Skeletal muscle cell (primary cell): ENCODE measurements around the gene RRAGD.
"Not testable (repeated sequence)": the region's sequence is repeated elsewhere in the genome, so short reads cannot be mapped to it uniquely, and the experiment has no call there.

Source experiments
- DNase-seq: peaks from one replicate; pipeline ENCODE4 v3.0.0-alpha.2; 2010; ENCODE audit warnings: low read depth
- H3K4me3 ChIP-seq: 2 replicates; pipeline ENCODE4 v1.5.1; 2011; ENCODE audit warnings: low read depth, mild to moderate bottlenecking, control low read depth, low read length, moderate library complexity

RRAGD gene

GRCh38 chr6:89414215-89414614, 2.1 kb upstream of the RRAGD start:
- no peak for DNase-seq
- no peak overlapping the region for H3K4me3 ChIP-seq

- no peak overlapping the region for H3K4me3 ChIP-seq
- DNase-seq: no peak
Measured at GRCh38 chr6:89413006-89413400, 930 bp upstream of the RRAGD start.

GRCh38 chr6:89411145-89412070, 665 bp downstream of the RRAGD start:
- DNase-seq: no peak
- peak overlapping the region; percentile 54 for H3K4me3 ChIP-seq

GRCh38 chr6:89410788-89411144, 1.3 kb downstream of the RRAGD start:
- DNase-seq: no peak
- H3K4me3 ChIP-seq: peak overlapping the region; percentile 54

GRCh38 chr6:89410231-89410761, 1.8 kb downstream of the RRAGD start:
- H3K4me3 ChIP-seq: no peak overlapping the region
- DNase-seq: no peak

- no peak for DNase-seq
Measured at GRCh38 chr6:89409461-89410035, 2.5 kb downstream of the RRAGD start.

GRCh38 chr6:89406141-89406540, 5.9 kb downstream of the RRAGD start:
- no peak overlapping the region for H3K4me3 ChIP-seq

More at GRCh38 chr6:89409461-89410035, 2.5 kb downstream of the RRAGD start:
- H3K4me3 ChIP-seq: no peak overlapping the region

GRCh38 chr6:89404512-89404911, 7.6 kb downstream of the RRAGD start:
- no peak overlapping the region for H3K4me3 ChIP-seq
- no peak for DNase-seq

More at GRCh38 chr6:89406141-89406540, 5.9 kb downstream of the RRAGD start:
- no peak for DNase-seq

GRCh38 chr6:89402776-89403175, 9.3 kb downstream of the RRAGD start:
- no peak for DNase-seq
- H3K4me3 ChIP-seq: no peak overlapping the region

GRCh38 chr6:89400912-89401399, 11.1 kb downstream of the RRAGD start:
- no peak for DNase-seq
- H3K4me3 ChIP-seq: no peak overlapping the region

GRCh38 chr6:89400050-89400449, 12.0 kb downstream of the RRAGD start:
- no peak overlapping the region for H3K4me3 ChIP-seq
- no peak for DNase-seq

GRCh38 chr6:89398762-89399525, 13.1 kb downstream of the RRAGD start:
- no peak for DNase-seq
- no peak overlapping the region for H3K4me3 ChIP-seq

- DNase-seq, H3K4me3 ChIP-seq: not testable (repeated sequence)
Measured at GRCh38 chr6:89397884-89398283, 14.2 kb downstream of the RRAGD start.

GRCh38 chr6:89393659-89394058, 18.4 kb downstream of the RRAGD start:
- H3K4me3 ChIP-seq: no peak overlapping the region
- no peak for DNase-seq

- DNase-seq: no peak
- H3K4me3 ChIP-seq: no peak overlapping the region
Measured at GRCh38 chr6:89392823-89393222, 19.2 kb downstream of the RRAGD start.

- H3K4me3 ChIP-seq: no peak overlapping the region
- DNase-seq: no peak
Measured at GRCh38 chr6:89388846-89389245, 23.2 kb downstream of the RRAGD start.

GRCh38 chr6:89387516-89388201, 24.4 kb downstream of the RRAGD start:
- H3K4me3 ChIP-seq: no peak overlapping the region
- no peak for DNase-seq

GRCh38 chr6:89386917-89387491, 25.1 kb downstream of the RRAGD start:
- no peak overlapping the region for H3K4me3 ChIP-seq
- DNase-seq: no peak

- H3K4me3 ChIP-seq: no peak overlapping the region
- DNase-seq: no peak
Measured at GRCh38 chr6:89385846-89386245, 26.2 kb downstream of the RRAGD start.
